Right lobe of liver (tissue), 4 donors: ENCODE results near the gene PURA.
A peak's percentile ranks its signal among the peaks of the same experiment; 100 is the strongest.

Experiments
- POLR2A ChIP-seq: fragments of 450-650 bp; IDR thresholded peaks from one replicate; pipeline ENCODE4 v1.6.1; 2017; ENCODE audit warnings: antibody characterized with exemption, mild to moderate bottlenecking
- TF ChIP-seq, protein P1 (sequence below), 4 donors: fragments of 200-600 bp in 3 of 4; fragments of 450-650 bp in 1 of 4; IDR thresholded peaks; one replicate each; pipeline versions ENCODE4 v1.5.1 to v1.8.0; 2016 to 2022; ENCODE audit warnings: antibody characterized with exemption in 4 of 4, mild to moderate bottlenecking in 2 of 4
- donor health status: DM: no; HTN: no; CAD: no.
- donor health status: DM: no; HTN: no; CAD: no.
- donor health status: DM: no; HTN: yes; CAD: no.

DNA sequence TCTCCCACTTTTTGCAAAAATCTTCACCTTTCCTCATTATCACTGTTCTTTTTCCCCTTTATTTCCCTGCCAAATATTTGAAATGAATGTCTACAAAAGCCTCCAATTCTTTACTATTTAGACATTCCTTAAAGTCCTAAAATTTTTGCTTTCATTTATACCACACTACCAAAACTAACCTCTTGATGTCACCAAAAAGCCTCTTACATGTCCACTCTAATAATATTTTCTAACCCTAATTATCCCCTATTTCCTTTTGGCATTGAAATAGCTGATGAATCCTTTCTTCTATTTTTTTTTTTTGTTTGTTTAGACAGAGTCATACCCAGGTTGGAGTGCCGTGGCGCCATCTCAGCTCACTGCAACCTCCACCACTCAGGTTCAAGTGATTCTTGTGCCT lies 38.5 kb upstream of the PURA start:
- TF ChIP-seq, protein P1, sequence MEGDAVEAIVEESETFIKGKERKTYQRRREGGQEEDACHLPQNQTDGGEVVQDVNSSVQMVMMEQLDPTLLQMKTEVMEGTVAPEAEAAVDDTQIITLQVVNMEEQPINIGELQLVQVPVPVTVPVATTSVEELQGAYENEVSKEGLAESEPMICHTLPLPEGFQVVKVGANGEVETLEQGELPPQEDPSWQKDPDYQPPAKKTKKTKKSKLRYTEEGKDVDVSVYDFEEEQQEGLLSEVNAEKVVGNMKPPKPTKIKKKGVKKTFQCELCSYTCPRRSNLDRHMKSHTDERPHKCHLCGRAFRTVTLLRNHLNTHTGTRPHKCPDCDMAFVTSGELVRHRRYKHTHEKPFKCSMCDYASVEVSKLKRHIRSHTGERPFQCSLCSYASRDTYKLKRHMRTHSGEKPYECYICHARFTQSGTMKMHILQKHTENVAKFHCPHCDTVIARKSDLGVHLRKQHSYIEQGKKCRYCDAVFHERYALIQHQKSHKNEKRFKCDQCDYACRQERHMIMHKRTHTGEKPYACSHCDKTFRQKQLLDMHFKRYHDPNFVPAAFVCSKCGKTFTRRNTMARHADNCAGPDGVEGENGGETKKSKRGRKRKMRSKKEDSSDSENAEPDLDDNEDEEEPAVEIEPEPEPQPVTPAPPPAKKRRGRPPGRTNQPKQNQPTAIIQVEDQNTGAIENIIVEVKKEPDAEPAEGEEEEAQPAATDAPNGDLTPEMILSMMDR (IDR thresholded peaks at IDR 0.05) = peak; percentile 24 to 41 (median 33)
- TF ChIP-seq POLR2A = no peak
